Activated T-helper 1 cell treated with anti-CD3 and anti-CD28 coated beads, Interleukin-12 subunit alpha, Interleukin-12 subunit beta, Interleukin-2, Interleukin-4 antibody, amounts not matched to agents 30 ng/mL and 10 ng/mL and 1 ng/mL, durations not matched to agents 14 hours and 24 hours and 36 hours (primary cell): ENCODE results near the gene TLNRD1. TPM values are rescaled to one million over a fixed set of nuclear protein-coding genes. Genes with fewer than 3 reads are reported as not detected.
"Not testable (repeated sequence)": the region's sequence is repeated elsewhere in the genome, so short reads cannot be mapped to it uniquely, and the experiment has no call there.

Experiments
- DNase-seq: peaks from one replicate; pipeline ENCODE4 v3.0.0; 2021; ENCODE audit warnings: low spot score
- H3K27ac Mint-ChIP-seq: one replicate; pipeline ENCODE4 v1.8.0; 2021; ENCODE audit warnings: mild to moderate bottlenecking, mixed read lengths
- H3K27me3 Mint-ChIP-seq: one replicate; pipeline ENCODE4 v1.8.0; 2022; ENCODE audit warnings: mild to moderate bottlenecking, moderate library complexity, mixed read lengths; ENCODE audit not compliant: insufficient read depth
- H3K36me3 Mint-ChIP-seq: one replicate; pipeline ENCODE4 v1.8.0; 2021; ENCODE audit warnings: low read depth, mixed read lengths
- H3K4me1 Mint-ChIP-seq: one replicate; pipeline ENCODE4 v1.8.0; 2021; ENCODE audit warnings: low read depth, mixed read lengths
- H3K4me3 Mint-ChIP-seq: one replicate; pipeline ENCODE4 v1.8.0; 2021; ENCODE audit warnings: mild to moderate bottlenecking, moderate library complexity, mixed read lengths
- H3K9me3 Mint-ChIP-seq: one replicate; pipeline ENCODE4 v1.8.0; 2021; ENCODE audit warnings: mixed read lengths
- intact Hi-C: fragments of 100-400 bp; cut with micrococcal nuclease; formaldehyde crosslinking; loops from one replicate; pipeline ENCODE4 v1.15.1; 2024
- total RNA-seq: library from RNA; stranded (reverse); gene quantifications from 2 replicates; pipeline ENCODE4 v1.2.3, GENCODE V29; 2022

TLNRD1 gene
- 30.2 and 30.8 TPM in 2 replicates for total RNA-seq

GRCh38 chr15:81000624-81001151 is at the start of gene TLNRD1:
Gene TLNRD1 (plus strand): TSS chr15:81000923. CDS start chr15:81002272, 1,349 bp downstream.
- intact Hi-C loops, result loop anchor here (1.0 to 2.0 kb wide), 7 partner anchors 9 to 1046 kb away; partner anchors contain the start of genes MEX3B and STARD5
- Mint-ChIP-seq H3K4me3 (peak within 1 kb of the TSS; percentile 97), H3K36me3 (peaks cover 13% of the 10 kb centered on the region), H3K27me3 (peaks cover 2% of the 10 kb centered on the region), H3K9me3 (no peaks in the 10 kb centered on the region), H3K4me1 (peaks cover 62% of the 10 kb centered on the region), H3K27ac (peak within 1 kb of the TSS; percentile 98)
- peak; percentile 89 for DNase-seq

DNA sequence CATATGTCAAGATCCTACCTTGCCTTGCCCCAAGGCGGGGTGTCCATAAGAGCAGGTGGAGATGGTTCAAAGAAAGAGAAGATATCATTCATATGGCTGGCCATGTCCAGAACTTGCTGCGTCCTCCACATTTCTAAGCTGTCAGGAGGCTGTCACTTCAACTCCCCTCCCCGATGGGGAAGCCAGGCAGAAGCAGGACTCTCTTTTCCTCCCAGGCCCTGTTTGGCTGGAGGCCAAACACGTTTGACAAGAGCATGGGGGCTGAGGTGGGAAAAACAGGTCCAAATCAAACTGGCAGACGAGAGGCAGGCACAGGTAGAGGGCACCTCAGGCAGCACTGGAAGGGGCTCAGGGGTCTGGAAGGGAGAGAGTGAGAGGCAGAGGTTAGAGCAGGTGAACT is 48.8 kb upstream of the TLNRD1 start:
- intact Hi-C loops, result no loop called here
- no peaks in the 10 kb centered on the region for H3K9me3 Mint-ChIP-seq
- H3K27me3 Mint-ChIP-seq, result no peaks in the 10 kb centered on the region
- no peak overlapping the region for H3K4me3 Mint-ChIP-seq
- no peak overlapping the region for H3K27ac Mint-ChIP-seq
- DNase-seq, result no peak
- H3K36me3 Mint-ChIP-seq, result peaks cover 31% of the 10 kb centered on the region
- H3K4me1 Mint-ChIP-seq, result peaks cover 13% of the 10 kb centered on the region

GRCh38 chr15:80953001-80953952 is 47.4 kb upstream of the TLNRD1 start:
- no peak overlapping the region for H3K4me3 Mint-ChIP-seq
- H3K4me1 Mint-ChIP-seq, result peaks cover 25% of the 10 kb centered on the region
- DNase-seq, result no peak
- no peak overlapping the region for H3K27ac Mint-ChIP-seq
- H3K27me3 Mint-ChIP-seq, result no peaks in the 10 kb centered on the region
- H3K9me3 Mint-ChIP-seq, result no peaks in the 10 kb centered on the region
- intact Hi-C loops, result no loop called here
- H3K36me3 Mint-ChIP-seq, result peaks cover 29% of the 10 kb centered on the region

DNA sequence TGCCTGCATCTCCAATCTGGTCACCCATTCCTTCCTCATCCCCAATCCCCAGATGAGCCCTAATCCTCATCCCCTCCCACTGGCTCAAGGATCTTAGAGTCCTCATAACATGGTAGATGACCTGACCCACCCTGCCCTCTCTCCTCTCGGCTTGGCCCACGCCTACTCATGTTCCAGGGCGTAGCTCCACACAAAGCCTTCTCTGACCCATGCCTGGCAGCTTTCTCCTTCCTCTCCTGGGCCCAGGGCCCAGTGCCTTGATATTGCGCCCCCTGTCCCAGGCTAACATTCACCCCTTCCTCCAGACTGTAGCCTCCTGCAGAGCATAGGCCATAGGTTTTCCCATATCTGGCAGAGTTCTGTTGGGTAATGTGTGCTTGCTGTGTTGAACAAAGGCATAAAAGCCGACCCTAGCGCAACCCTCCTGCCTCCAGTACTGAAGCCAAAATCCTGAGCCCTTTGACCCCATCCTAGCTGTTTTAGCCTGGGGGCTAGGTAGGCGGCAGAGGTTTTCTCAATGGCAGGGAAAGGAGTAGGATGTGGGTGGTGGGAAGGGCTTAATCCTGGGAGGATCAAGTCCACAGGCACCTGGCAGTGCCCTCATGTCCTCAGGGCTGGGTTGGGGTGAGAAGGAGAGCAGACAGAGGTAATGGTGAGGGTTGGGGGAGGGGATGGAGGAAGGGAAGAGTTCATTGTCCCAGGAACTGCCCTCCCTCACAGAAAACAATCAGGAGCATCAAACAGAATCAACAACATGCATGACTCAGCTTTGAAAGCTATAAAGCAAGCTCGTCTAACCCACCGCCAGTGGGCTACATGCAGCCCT is 46.6 kb upstream of the TLNRD1 start:
- Mint-ChIP-seq H3K9me3 (no peaks in the 10 kb centered on the region), H3K4me3 (no peak overlapping the region), H3K4me1 (peaks cover 25% of the 10 kb centered on the region), H3K27ac (no peak overlapping the region), H3K36me3 (peaks cover 34% of the 10 kb centered on the region), H3K27me3 (no peaks in the 10 kb centered on the region)
- intact Hi-C loops, result no loop called here
- DNase-seq, result no peak

- peaks cover 36% of the 10 kb centered on the region for H3K36me3 Mint-ChIP-seq
- not testable (repeated sequence) for H3K27ac Mint-ChIP-seq
- intact Hi-C loops, result loop anchor here (5.0 kb wide), 1 partner anchor 154 kb away; no protein-coding TSS in a partner anchor
These were observed 44.9 kb upstream of the TLNRD1 start for GRCh38 chr15:80955571-80956452.

DNA sequence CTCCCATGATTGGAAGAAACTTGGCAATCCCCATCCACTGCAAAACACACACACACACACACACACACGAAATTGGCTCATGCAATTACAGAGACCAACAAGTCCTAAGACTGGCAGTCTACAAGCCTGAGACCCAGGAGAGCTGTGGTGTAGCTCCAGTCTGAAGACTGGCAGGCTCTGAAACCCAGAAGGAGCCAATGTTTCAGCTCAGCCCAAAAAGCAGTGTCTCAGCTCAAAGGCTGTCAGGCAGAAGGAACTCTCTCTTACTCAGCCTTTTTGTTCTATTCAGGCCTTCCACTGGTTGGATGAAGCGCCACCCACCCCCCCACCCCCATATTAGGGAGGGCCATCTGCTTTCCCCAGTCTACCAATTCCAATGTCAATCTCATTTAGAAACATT is 43.2 kb upstream of the TLNRD1 start:
- no peak overlapping the region for H3K4me3 Mint-ChIP-seq

More at GRCh38 chr15:80955571-80956452, 44.9 kb upstream of the TLNRD1 start:
- peaks cover 25% of the 10 kb centered on the region for H3K4me1 Mint-ChIP-seq
- DNase-seq, result peak; percentile 6
- not testable (repeated sequence) for H3K27me3 Mint-ChIP-seq, H3K9me3 Mint-ChIP-seq, H3K4me3 Mint-ChIP-seq

DNA sequence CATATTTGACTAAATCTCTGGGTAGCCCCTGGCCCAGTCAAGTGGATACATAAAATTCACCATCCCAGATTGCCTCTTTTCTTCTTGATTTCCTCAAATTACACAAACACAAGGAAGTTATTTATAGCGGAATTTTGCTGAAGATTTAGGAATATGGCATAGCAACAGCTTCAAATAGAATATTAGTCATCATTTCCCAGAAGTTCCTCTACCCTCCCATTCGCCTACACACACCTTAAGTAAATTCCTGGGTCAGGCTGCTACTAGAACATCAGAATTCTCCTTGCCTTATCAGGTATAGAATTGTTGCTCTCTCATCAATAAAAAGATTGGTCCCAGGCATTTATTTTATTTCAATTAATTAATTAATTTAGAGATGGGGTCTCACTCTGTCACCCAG is 42.7 kb upstream of the TLNRD1 start:
- H3K4me3 Mint-ChIP-seq, result no peak overlapping the region
- peaks cover 37% of the 10 kb centered on the region for H3K4me1 Mint-ChIP-seq
- no peaks in the 10 kb centered on the region for H3K9me3 Mint-ChIP-seq
- no peak overlapping the region for H3K27ac Mint-ChIP-seq
- intact Hi-C loops, result loop anchor here (5.0 kb wide), 1 partner anchor 156 kb away; no protein-coding TSS in a partner anchor
- no peak for DNase-seq
- no peaks in the 10 kb centered on the region for H3K27me3 Mint-ChIP-seq
- peaks cover 35% of the 10 kb centered on the region for H3K36me3 Mint-ChIP-seq

More for the DNA sequence above, 43.2 kb upstream of the TLNRD1 start:
- intact Hi-C loops, result loop anchor here (5.0 kb wide), 1 partner anchor 155 kb away; no protein-coding TSS in a partner anchor
- DNase-seq, result no peak
- Mint-ChIP-seq H3K27me3 (no peaks in the 10 kb centered on the region), H3K36me3 (peaks cover 37% of the 10 kb centered on the region), H3K4me1 (peaks cover 33% of the 10 kb centered on the region), H3K9me3 (no peaks in the 10 kb centered on the region), H3K27ac (no peak overlapping the region)

- no peaks in the 10 kb centered on the region for H3K9me3 Mint-ChIP-seq
- no peak overlapping the region for H3K4me3 Mint-ChIP-seq
- intact Hi-C loops, result loop anchor here (5.0 kb wide), 1 partner anchor 157 kb away; no protein-coding TSS in a partner anchor
- DNase-seq, result no peak
- H3K27me3 Mint-ChIP-seq, result no peaks in the 10 kb centered on the region
- peaks cover 36% of the 10 kb centered on the region for H3K36me3 Mint-ChIP-seq
- H3K4me1 Mint-ChIP-seq, result peaks cover 37% of the 10 kb centered on the region
- H3K27ac Mint-ChIP-seq, result no peak overlapping the region
These were observed 41.8 kb upstream of the TLNRD1 start for GRCh38 chr15:80958818-80959495.

- DNase-seq, H3K27ac Mint-ChIP-seq, H3K9me3 Mint-ChIP-seq, H3K27me3 Mint-ChIP-seq, H3K4me3 Mint-ChIP-seq, intact Hi-C loops: not testable (repeated sequence)
- H3K36me3 Mint-ChIP-seq, result peaks cover 37% of the 10 kb centered on the region
- H3K4me1 Mint-ChIP-seq, result peaks cover 12% of the 10 kb centered on the region
These were observed 35.3 kb upstream of the TLNRD1 start for GRCh38 chr15:80965454-80965853.

GRCh38 chr15:80966431-80967197 is 34.1 kb upstream of the TLNRD1 start:
- Mint-ChIP-seq H3K9me3 (peaks cover 9% of the 10 kb centered on the region), H3K27me3 (no peaks in the 10 kb centered on the region), H3K36me3 (peaks cover 31% of the 10 kb centered on the region), H3K27ac (no peak overlapping the region), H3K4me3 (no peak overlapping the region), H3K4me1 (peaks cover 12% of the 10 kb centered on the region)
- DNase-seq, result no peak
- intact Hi-C loops, result no loop called here

- Mint-ChIP-seq H3K36me3 (peaks cover 28% of the 10 kb centered on the region), H3K4me1 (peaks cover 5% of the 10 kb centered on the region)
These were observed 33.3 kb upstream of the TLNRD1 start for GRCh38 chr15:80967451-80967850.

More at GRCh38 chr15:80967451-80967850, 33.3 kb upstream of the TLNRD1 start:
- no peak for DNase-seq
- Mint-ChIP-seq H3K27me3 (no peaks in the 10 kb centered on the region), H3K9me3 (peaks cover 9% of the 10 kb centered on the region), H3K4me3 (no peak overlapping the region), H3K27ac (no peak overlapping the region)
- intact Hi-C loops, result no loop called here
